Stimulated activated CD8-positive, alpha-beta memory T cell treated with anti-CD3 and anti-CD28 coated beads, Interleukin-2, amount 100 ng/mL, for 1 hour (primary cell): Measurements from ENCODE around the gene DUSP5.
A peak's percentile ranks its signal among the peaks of the same experiment; 100 is the strongest.
"Not testable (repeated sequence)": the region's sequence is repeated elsewhere in the genome, so short reads cannot be mapped to it uniquely, and the experiment has no call there.

ENCODE experiments used
- DNase-seq, 2 donors: peaks; one replicate each; pipeline ENCODE4 v3.0.0-alpha.2; 2020; ENCODE audit warnings: low read depth in 2 of 2

The DUSP5 gene

GRCh38 chr10:110497438-110498086 lies at the start of gene DUSP5:
Gene DUSP5, plus strand, starts transcription at chr10:110497907. Its CDS starts 215 bp downstream, at chr10:110498122.
- peak; percentile 91 to 93 for DNase-seq

DNA sequence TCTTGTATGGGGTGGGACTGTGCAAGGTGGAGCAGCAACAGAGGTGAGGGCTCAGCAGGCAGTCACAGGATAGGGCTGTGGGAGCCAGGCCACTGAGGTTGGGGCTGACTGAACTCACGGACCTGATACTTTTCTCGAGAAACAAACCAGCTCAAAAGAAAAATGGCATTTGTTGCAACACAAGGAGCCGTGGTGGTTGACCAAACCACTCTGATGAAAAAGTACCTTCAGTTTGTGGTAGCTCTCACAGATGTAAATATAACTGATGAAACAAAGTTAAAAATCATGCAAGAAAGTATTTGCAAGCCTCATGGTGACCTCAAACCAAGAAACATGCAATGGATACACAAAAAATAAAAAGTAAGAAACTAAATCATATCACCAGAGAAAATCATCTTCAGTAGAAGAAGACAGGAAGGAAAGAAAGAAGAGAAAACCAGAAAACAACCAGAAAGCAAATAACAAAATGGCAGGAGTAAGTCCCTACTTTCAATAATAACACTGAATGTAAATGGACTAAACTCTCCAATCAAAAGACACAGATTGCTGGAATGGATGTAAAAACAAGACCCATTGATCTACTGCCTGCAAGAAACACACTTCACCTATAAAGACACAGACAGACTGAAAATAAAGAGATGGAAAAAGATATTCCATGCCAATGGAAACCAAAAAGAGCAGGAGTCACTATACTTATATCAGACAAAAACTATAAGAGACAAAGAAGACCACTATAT lies 48.9 kb upstream of the DUSP5 start:
- no peak for DNase-seq

DNA sequence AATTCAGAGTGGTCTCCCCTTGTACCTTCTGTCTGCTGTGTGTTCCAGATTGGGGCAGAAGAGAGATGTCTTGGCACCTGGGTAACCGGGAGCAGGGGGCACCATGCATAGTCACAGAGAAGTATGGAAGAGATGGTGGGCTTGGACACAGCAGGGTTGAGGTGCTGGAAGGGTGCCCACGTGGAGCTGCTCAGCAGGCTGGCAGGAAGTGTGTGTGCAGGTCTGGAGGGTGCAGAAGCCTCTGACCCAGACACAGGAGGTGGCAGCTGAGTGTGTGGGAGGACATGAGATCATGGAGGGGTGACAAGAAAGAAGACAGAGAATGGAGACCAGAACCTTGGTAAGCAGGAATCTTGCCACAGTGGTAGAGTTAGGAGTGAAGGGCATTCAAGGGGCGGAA lies 42.3 kb upstream of the DUSP5 start:
- DNase-seq: no peak

DNA sequence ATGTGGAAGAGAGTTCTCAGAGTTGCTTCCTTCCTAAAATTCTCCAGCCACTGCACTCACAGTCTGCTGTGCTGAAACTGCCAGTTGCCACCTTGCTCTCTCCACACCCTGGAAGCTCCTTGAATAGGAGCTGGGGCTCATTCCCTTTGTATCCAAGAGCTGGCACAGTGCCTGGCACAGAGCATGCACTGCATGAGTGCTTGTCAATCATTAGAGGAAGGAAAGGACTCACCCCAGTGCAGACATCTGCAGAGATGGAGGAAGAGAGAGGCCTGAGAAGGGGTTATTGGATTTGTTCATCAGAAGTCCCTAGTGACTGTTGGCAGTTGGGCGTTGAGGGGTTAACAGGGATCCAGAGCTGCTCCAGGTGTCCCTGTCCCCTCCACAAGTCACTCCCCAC lies 41.7 kb upstream of the DUSP5 start:
- no peak for DNase-seq

GRCh38 chr10:110456523-110457091 lies 41.1 kb upstream of the DUSP5 start:
- DNase-seq: no peak

DNA sequence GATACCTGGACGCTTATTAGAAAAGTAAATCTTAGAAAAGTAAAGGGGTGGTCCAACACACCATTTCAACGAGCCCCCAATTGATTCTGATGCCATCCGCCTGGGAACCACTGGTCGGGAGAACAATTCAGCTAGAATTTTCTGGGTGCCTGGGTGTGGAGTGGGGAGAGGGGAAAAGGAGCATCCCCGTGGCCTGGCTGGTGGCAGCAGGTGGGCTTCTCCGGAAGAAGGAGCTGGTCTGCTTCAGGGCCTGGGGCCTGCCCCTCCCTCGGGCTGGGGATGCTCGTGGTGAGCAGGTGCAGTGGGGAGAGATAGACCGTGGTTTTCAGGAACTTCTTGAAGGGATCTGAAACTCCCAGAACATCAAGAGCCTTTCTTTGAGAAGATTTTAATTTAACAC lies 39.9 kb upstream of the DUSP5 start:
- DNase-seq: no peak

DNA sequence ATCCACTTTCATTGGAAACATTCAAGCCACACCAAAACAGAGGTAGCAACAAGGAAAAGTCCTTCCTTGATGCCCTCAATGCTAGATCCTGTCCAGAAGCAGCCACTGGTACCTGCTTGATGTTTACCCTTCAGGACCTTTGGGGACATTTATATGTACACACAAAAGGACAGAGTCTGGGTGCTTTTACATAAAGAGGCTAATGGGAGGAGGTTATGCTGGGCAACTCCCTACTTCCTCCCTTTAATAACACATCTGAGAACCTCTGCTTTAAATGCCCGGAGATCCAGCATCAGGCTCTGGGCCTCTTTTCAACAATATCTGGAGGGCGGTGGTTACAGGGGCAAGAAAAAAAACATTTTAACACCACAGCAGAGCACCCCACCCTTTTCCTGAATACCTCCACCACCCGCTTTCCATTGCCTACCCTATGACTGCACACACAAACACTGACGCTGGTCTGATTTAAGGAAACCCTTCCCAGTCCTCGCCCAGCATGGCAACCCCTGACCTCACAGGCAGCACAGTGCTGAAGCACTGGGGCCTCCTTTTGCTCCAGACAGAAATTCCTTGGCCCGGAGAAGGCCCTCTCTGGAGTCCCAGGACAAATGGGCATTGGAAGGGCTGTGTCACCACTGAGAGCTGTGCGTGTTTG lies 39.3 kb upstream of the DUSP5 start:
- no peak for DNase-seq

DNA sequence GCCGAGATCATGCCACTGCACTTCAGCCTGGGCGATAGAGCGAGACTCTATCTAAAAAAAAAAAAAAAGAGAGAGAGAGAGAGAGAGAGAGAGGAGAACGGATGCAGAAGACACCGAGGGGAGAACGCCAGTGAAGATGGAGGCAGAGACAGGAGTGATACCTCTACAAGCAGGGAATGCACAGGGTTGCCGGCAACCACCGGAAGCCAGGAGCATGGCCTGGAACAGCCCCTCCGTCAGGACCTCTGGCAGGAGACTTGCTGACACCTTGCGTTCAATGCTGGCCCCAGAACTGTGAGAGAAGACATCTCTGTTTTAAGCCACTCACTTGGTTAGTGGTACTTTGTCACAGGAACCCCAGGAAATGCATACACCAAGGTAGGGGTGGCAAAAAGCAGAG lies 38.1 kb upstream of the DUSP5 start:
- no peak for DNase-seq

GRCh38 chr10:110460111-110460809 lies 37.4 kb upstream of the DUSP5 start:
- DNase-seq: peak; percentile 14 to 16

GRCh38 chr10:110461088-110461487 lies 36.6 kb upstream of the DUSP5 start:
- no peak for DNase-seq

- DNase-seq: no peak
Observed at GRCh38 chr10:110461530-110461929, 36.2 kb upstream of the DUSP5 start.

GRCh38 chr10:110462166-110463095 lies 35.3 kb upstream of the DUSP5 start:
- DNase-seq: no peak

DNA sequence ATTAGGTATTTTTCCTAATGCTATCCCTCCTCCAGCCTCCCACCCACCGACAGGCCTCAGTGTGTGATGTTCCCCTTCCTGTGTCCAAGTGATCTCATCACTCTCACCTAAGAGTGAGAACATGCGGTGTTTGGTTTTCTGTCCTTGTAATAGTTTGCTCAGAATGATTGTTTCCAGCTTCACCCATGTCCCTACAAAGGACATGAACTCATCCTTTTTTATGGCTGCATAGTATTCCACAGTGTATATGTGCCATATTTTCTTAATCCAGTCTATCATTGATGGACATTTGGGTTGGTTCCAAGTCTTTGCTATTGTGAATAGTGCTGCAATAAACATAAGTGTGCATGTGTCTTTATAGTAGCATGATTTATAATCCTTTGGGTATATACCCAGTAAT lies 29.4 kb upstream of the DUSP5 start:
- not testable (repeated sequence) for DNase-seq

DNA sequence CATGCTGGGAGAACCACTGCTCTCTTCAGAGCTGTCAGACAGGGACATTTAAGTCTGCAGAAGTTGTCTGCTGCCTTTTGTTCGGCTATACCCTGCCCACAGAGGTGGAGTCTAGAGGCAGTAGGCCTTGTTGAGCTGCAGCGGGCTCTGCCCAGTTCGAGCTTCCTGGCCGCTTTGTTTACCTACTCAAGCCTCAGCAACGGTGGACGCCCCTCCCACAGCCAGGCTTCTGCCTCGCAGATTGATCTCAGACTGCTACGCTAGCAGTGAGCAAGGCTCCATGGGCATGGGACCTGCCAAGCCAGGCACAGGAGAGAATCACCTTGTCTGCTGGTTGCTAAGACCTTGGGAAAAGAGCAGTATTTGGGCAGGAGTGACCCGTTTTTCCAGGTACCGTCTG lies 27.2 kb upstream of the DUSP5 start:
- DNase-seq: not testable (repeated sequence)

DNA sequence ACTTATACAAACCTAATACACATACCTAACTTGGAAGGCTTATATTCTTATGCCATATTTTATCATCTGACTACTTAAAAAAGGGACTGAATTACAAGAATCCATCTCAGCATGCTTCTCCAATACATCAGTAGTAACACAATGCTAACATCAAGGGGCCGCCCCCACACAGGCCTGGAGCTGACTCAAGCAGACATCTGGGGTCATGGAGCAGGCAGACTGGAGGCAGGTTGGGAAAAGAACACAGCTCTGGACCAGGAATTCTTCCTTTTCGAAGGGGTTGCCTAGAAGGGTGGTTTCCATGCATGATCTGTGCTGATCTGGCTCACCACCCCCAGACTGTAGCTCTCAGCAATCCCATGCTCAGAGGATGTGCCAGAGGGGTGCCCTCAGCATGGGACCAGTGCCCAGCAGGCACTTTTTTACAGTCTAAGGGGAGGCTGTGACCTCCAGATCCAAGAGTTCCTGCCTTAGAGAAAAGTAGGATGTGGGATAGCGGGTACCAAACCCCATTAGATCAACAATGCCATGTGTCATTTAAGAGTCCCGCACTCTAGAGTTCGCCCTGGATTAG lies 26.1 kb upstream of the DUSP5 start:
- no peak for DNase-seq

- no peak for DNase-seq
Observed at GRCh38 chr10:110474017-110474416, 23.7 kb upstream of the DUSP5 start.

GRCh38 chr10:110474826-110475225 lies 22.9 kb upstream of the DUSP5 start:
- DNase-seq: no peak

DNA sequence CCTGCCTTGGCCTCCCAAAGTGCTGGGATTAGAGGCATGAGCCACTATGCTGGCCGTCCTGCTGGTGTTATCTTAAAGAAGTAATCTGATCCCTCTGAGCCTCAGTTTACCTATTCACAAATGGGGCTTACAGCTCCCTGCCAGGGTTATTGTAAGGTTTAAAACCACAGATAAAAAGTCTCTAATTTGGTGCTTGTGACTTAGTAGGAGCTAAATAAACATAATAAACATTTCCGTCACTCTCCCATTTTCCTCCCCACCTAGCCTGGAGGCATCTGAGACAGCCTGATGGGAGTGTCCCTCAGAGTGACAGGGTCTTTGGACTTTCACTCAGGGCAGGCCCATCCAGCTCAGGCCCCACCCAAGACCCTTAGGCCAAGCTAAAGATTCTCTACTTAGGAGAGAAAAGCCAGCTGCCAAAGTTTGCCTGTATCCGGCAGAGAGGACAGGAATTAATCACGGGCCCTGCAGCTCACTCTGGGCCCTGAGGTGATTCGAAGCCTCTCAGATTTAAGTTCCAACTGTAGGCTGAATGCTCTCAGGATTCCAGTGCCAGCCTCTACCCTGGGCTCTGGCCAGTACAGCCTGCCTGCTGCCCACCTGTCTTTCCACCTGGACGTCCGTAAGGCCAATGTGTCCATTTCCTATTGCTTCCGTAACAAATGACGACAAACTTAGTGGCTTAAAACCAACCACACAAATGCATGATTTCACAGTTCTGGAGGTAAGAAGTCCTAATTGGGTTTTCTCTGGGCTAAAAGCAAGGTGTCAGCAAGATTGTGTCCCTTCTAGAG lies 21.8 kb upstream of the DUSP5 start:
- no peak for DNase-seq

- DNase-seq: no peak
Observed at GRCh38 chr10:110479710-110480109, 18.0 kb upstream of the DUSP5 start.

GRCh38 chr10:110480387-110480786 lies 17.3 kb upstream of the DUSP5 start:
- no peak for DNase-seq
